Colonic mucosa (tissue), 4 donors: Measurements from ENCODE around the gene PEX5L. TPM values are rescaled to one million over a fixed set of nuclear protein-coding genes. Genes with fewer than 3 reads are reported as not detected.

Source experiments
- DNase-seq: peaks from one replicate; pipeline ENCODE4 v3.0.0-alpha.2; 2020
- H3K27ac ChIP-seq: fragments of 200-600 bp; one replicate; pipeline ENCODE4 v1.8.0; 2021
- H3K27me3 ChIP-seq: fragments of 200-600 bp; one replicate; pipeline ENCODE4 v1.8.0; 2021
- H3K36me3 ChIP-seq: fragments of 200-600 bp; one replicate; pipeline ENCODE4 v1.8.0; 2021
- H3K4me1 ChIP-seq: fragments of 200-600 bp; one replicate; pipeline ENCODE4 v1.8.0; 2021; ENCODE audit warnings: mild to moderate bottlenecking
- H3K4me3 ChIP-seq: fragments of 200-600 bp; one replicate; pipeline ENCODE4 v1.8.0; 2021
- H3K9ac ChIP-seq, 2 donors: one replicate each; pipeline ENCODE4 v1.7.0; 2013; ENCODE audit warnings: control low read depth in 2 of 2, low read depth in 2 of 2, low read length in 2 of 2
- H3K9me3 ChIP-seq: fragments of 200-600 bp; one replicate; pipeline ENCODE4 v1.8.0; 2021
- intact Hi-C: fragments of 100-400 bp; cut with DNase I; formaldehyde crosslinking; loops from one replicate; pipeline ENCODE4 v1.14.1; 2022
- total RNA-seq, 2 donors: library from RNA; stranded (reverse); fragmentation: NEBNext Ultra II Directional in 1 of 2; extraction: Animal tissue kit (Norgen Biotek cat#: 25700) in 1 of 2; gene quantifications; one replicate each; pipeline ENCODE4 v1.2.1, GENCODE V29; 2021
- TF ChIP-seq, protein P1 (sequence below): fragments of 200-600 bp; IDR thresholded peaks from one replicate; pipeline ENCODE4 v1.8.0; 2022; ENCODE audit warnings: antibody characterized with exemption, mild to moderate bottlenecking
- donor health status: healthy.
- donor health status: DM: no; HTN: no; CAD: no.
- donor health status: DM: no; HTN: no; CAD: no.

The PEX5L gene
- total RNA-seq, 2 donors from 2014 or later, result not detected

DNA sequence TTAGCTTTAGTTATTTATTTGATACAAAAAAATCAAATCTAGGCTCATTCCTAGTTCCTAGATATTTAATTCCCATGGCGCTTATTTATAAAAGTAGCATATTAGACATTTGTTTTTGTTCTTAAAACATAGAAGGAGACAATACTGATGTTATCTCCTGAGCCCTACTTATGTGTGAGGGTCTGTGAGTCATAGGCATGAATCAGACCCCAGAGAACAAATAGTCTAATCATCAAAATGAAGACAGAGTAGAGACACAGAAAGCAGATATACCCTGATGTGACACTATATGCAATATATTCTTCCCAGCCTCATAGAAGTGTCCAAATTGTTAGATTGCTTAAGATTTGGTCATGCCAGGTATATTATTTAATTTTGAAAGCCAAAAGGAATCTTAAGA is 44.9 kb downstream of the PEX5L start:
- H3K9me3 ChIP-seq, result no peaks in the 10 kb centered on the region
- intact Hi-C loops, result no loop called here
- H3K27me3 ChIP-seq, result no peaks in the 10 kb centered on the region
- H3K4me3 ChIP-seq, result no peak overlapping the region
- TF ChIP-seq, protein P1, sequence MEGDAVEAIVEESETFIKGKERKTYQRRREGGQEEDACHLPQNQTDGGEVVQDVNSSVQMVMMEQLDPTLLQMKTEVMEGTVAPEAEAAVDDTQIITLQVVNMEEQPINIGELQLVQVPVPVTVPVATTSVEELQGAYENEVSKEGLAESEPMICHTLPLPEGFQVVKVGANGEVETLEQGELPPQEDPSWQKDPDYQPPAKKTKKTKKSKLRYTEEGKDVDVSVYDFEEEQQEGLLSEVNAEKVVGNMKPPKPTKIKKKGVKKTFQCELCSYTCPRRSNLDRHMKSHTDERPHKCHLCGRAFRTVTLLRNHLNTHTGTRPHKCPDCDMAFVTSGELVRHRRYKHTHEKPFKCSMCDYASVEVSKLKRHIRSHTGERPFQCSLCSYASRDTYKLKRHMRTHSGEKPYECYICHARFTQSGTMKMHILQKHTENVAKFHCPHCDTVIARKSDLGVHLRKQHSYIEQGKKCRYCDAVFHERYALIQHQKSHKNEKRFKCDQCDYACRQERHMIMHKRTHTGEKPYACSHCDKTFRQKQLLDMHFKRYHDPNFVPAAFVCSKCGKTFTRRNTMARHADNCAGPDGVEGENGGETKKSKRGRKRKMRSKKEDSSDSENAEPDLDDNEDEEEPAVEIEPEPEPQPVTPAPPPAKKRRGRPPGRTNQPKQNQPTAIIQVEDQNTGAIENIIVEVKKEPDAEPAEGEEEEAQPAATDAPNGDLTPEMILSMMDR, result no peak
- no peaks in the 10 kb centered on the region for H3K4me1 ChIP-seq
- no peak for DNase-seq
- H3K36me3 ChIP-seq, result no peaks in the 10 kb centered on the region
- no peak overlapping the region for H3K27ac ChIP-seq
- no peak overlapping the region for H3K9ac ChIP-seq

DNA sequence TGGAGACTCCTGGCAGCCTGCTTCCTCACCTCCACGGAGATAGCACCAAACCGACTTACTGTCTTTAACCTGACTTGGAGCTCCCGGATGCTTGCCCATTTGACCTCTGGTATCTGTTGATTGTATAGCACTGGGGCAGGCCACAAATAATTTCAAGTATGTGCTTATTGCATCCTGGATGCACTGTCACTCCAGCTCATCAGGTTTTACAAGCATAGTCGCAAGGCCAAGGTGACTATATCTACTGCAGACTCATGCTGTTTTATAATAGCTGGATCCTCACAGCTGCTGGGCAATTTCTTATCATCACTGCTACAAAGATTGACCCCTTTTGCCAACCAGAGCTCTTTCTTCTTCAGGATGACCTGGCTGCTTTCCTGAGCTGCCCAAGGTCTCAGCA is 45.6 kb downstream of the PEX5L start:
- DNase-seq, result no peak
- no peak overlapping the region for H3K9ac ChIP-seq
- no peaks in the 10 kb centered on the region for H3K9me3 ChIP-seq
- intact Hi-C loops, result no loop called here
- H3K27me3 ChIP-seq, result no peaks in the 10 kb centered on the region
- no peaks in the 10 kb centered on the region for H3K36me3 ChIP-seq
- no peak overlapping the region for H3K4me3 ChIP-seq
- H3K4me1 ChIP-seq, result no peaks in the 10 kb centered on the region
- TF ChIP-seq, protein P1, result no peak
- no peak overlapping the region for H3K27ac ChIP-seq

DNA sequence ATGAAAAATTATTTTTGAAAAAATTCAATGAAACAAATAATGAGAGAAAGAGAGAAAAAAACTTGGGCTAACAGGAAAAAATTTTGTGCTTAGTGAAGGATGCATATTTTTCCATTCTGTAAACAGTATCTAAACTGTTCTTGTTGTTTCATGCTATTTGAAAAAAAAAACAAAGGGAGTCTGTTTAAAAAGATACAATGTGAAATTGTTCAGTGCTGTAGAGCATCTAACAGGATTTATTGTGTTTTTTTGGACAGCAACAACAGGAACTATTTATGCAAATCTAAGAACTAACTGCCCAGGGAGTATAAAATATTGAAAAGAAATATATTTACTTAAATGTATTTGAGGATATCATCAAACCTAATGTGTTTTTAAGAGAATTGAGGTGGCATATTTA is 55.1 kb downstream of the PEX5L start:
- TF ChIP-seq, protein P1, result no peak
- Histone ChIP-seq H3K4me1 (no peaks in the 10 kb centered on the region), H3K9ac (no peak overlapping the region), H3K27me3 (no peaks in the 10 kb centered on the region), H3K36me3 (no peaks in the 10 kb centered on the region), H3K4me3 (no peak overlapping the region), H3K27ac (no peak overlapping the region), H3K9me3 (no peaks in the 10 kb centered on the region)
- DNase-seq, result no peak
- intact Hi-C loops, result no loop called here

DNA sequence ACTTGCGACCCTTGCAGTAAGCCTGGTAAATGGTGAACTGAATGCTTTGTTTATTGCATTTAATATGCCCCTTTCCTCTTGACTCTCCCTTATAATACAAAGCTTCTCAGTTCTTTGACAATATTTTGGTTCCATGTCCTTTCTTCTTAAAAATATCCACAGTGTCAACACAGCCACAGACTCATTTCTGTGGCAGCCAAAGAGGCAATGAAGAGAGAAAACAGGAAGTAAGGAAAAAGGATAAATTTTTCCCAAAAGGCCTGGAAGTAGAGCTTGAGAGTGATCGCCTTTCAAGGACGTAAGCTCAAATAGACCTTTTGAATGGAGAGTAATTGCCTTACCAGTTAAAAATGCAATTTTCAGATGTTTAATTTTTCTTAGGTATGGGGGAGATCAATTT is 59.4 kb downstream of the PEX5L start:
- TF ChIP-seq, protein P1, result no peak

DNA sequence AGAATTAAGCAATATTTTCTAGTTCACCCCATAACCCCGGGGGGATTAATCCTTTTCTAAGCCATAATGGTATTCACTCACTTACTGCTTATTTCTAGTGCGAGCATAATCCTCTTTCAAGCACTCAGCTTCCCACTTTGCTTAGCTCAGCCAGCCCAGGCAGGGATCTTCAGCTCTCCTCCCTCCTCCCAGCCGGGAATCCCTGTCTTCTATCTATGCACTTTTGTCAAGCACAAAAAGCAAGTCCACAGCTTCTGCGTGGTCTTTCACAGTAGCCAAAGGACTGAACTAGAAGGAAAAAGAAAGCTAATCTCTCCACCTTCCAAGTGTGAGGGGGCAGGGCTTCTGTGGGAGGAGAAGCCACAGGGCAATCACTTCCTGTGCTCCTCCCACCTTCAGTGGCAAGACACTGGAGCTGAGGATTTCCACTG is 62.8 kb downstream of the PEX5L start:
- no peaks in the 10 kb centered on the region for H3K4me1 ChIP-seq
- no peaks in the 10 kb centered on the region for H3K36me3 ChIP-seq
- no peaks in the 10 kb centered on the region for H3K27me3 ChIP-seq
- DNase-seq, result no peak
- TF ChIP-seq, protein P1, result no peak
- H3K9ac ChIP-seq, result no peak overlapping the region
- H3K4me3 ChIP-seq, result no peak overlapping the region
- no peaks in the 10 kb centered on the region for H3K9me3 ChIP-seq
- H3K27ac ChIP-seq, result no peak overlapping the region
- intact Hi-C loops, result no loop called here

More for the DNA sequence above, 59.4 kb downstream of the PEX5L start:
- DNase-seq, result no peak
- Histone ChIP-seq H3K4me1 (no peaks in the 10 kb centered on the region), H3K27ac (no peak overlapping the region), H3K9ac (no peak overlapping the region), H3K9me3 (no peaks in the 10 kb centered on the region), H3K4me3 (no peak overlapping the region), H3K27me3 (no peaks in the 10 kb centered on the region), H3K36me3 (no peaks in the 10 kb centered on the region)
- intact Hi-C loops, result no loop called here
